ENCODE measurements around the gene CGNL1. TPM values are rescaled to one million over a fixed set of nuclear protein-coding genes. Genes with fewer than 3 reads are reported as not detected.
A peak's percentile ranks its signal among the peaks of the same experiment; 100 is the strongest.

Gene CGNL1
- polyA plus RNA-seq, 1 experiment, result 0.06 TPM

- TF ChIP-seq, protein P1, sequence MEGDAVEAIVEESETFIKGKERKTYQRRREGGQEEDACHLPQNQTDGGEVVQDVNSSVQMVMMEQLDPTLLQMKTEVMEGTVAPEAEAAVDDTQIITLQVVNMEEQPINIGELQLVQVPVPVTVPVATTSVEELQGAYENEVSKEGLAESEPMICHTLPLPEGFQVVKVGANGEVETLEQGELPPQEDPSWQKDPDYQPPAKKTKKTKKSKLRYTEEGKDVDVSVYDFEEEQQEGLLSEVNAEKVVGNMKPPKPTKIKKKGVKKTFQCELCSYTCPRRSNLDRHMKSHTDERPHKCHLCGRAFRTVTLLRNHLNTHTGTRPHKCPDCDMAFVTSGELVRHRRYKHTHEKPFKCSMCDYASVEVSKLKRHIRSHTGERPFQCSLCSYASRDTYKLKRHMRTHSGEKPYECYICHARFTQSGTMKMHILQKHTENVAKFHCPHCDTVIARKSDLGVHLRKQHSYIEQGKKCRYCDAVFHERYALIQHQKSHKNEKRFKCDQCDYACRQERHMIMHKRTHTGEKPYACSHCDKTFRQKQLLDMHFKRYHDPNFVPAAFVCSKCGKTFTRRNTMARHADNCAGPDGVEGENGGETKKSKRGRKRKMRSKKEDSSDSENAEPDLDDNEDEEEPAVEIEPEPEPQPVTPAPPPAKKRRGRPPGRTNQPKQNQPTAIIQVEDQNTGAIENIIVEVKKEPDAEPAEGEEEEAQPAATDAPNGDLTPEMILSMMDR (IDR thresholded peaks at IDR 0.05; ENCODE audit: insufficient read depth, low read depth, low read length), result no peak
- ChIA-PET POLR2A (interaction anchor here (0.6 kb wide), 1 partner anchor 237 kb away, joined by 3 read pairs; no protein-coding TSS in a partner anchor), CTCF (interaction anchor here (1.0 to 3.5 kb wide), 4 partner anchors 11 to 495 kb away, joined by 3 to 22 read pairs (median 4); no protein-coding TSS in a partner anchor)
- Histone ChIP-seq H3K27me3 (ENCODE audit: control insufficient read depth, insufficient read depth, low read length) (no peaks in the 10 kb centered on the region), H3K4me3 (ENCODE audit: low read depth, low read length) (no peak overlapping the region), H3K36me3 (ENCODE audit: control insufficient read depth, insufficient read depth, low read length) (no peaks in the 10 kb centered on the region)
- DNase-seq (ENCODE audit: low read depth), result no peak
Observed at GRCh38 chr15:57571725-57572124, 195.4 kb downstream of the CGNL1 start.

DNA sequence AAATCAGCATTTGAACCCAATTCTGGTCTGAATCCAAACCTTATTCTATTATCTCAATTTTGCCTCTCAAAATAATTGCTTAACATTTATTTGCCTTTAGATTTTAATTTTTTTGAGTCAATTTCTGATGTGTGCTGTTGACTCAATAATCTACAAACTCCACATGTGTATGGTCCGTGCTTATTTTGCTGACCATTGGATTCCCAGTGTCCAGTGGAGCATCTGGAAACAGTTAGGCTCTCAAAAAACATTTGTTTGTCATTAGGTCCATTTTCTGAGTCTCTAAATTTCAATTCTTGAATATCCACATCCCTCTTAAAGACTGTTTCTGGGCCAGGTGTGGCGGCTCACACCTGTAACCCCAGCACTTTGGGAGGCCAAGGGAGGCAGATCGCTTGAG is 196.2 kb downstream of the CGNL1 start:
- Histone ChIP-seq H3K4me3 (ENCODE audit: low read depth, low read length) (no peak overlapping the region), H3K36me3 (ENCODE audit: control insufficient read depth, insufficient read depth, low read length) (no peaks in the 10 kb centered on the region), H3K27me3 (ENCODE audit: control insufficient read depth, insufficient read depth, low read length) (no peaks in the 10 kb centered on the region; the same call in 1 of the 2 replicates)
- DNase-seq (ENCODE audit: low read depth), result peak; percentile 73
- POLR2A ChIA-PET, result no interaction called here
- CTCF ChIA-PET, result interaction anchor here (1.0 to 3.5 kb wide), 4 partner anchors 12 to 494 kb away, joined by 3 to 22 read pairs (median 4); no protein-coding TSS in a partner anchor
- TF ChIP-seq, protein P1 (IDR thresholded peaks at IDR 0.05; ENCODE audit: insufficient read depth, low read depth, low read length), result no peak

- Histone ChIP-seq H3K36me3 (ENCODE audit: control insufficient read depth, insufficient read depth, low read length) (no peaks in the 10 kb centered on the region), H3K4me3 (ENCODE audit: low read depth, low read length) (no peak overlapping the region), H3K27me3 (ENCODE audit: control insufficient read depth, insufficient read depth, low read length) (no peaks in the 10 kb centered on the region; the same call in none of the 2 replicates)
- TF ChIP-seq, protein P1 (IDR thresholded peaks at IDR 0.05; ENCODE audit: insufficient read depth, low read depth, low read length), result no peak
- DNase-seq (ENCODE audit: low read depth), result no peak
- ChIA-PET POLR2A (no interaction called here), CTCF (interaction anchor here (1.0 to 3.5 kb wide), 2 partner anchors 13 to 498 kb away, joined by 3 to 22 read pairs; no protein-coding TSS in a partner anchor)
Observed at GRCh38 chr15:57573151-57573550, 196.8 kb downstream of the CGNL1 start.

DNA sequence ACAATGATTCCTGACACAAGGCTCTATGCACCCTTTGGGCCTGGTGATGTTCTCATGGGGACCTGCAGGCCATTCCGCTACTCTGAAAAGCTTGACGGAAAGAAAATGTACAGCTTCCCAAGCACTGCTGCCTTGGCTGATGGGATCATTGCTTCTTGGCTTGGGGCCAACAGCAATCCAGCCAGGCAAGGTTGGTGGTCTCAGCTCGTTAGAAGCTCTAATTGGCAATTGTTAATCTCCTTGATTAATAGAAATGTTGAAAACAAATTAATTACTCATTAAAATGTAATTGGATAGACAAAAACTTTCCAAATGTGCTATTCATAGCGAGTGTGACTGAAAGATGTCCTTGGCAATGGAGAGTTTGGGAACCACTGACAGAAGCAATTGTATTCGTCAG is 199.1 kb downstream of the CGNL1 start:
- CTCF ChIA-PET, result interaction anchor here (2.5 kb wide), 1 partner anchor 15 kb away, joined by 16 read pairs; no protein-coding TSS in a partner anchor

DNA sequence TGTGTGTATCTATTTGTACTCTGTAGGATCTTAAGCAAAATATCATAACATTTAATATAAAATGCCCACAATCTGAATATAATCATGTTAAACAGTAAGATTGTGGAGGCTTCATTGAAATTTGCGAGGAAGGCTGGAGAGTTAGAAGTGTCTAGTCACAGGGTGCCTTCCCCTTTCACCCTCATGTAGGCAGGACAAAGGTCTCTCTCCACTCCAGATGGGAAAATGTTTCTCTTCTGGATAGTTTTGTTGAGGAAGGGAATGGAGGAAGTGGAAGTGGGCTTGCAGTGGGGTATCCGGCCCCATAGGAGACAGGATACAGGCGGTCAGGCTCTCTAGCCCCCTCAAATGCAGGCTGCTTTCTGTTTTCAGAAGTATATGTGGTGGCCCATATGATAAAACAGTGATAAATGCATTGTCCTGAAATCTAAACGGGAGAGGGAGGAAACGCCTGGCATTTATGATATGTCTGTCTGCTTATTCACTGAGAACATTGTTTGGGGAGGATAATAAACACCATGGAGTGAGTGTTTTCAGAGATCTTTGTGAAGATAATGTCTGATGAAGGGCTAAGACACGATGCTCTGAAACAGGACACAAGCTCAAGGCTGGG is 202.1 kb downstream of the CGNL1 start:
- ChIA-PET POLR2A (no interaction called here), CTCF (no interaction called here)
- peaks cover 13% of the 10 kb centered on the region for H3K27me3 ChIP-seq (ENCODE audit: control insufficient read depth, insufficient read depth, low read length)
- no peak for DNase-seq (ENCODE audit: low read depth)
- H3K4me3 ChIP-seq (ENCODE audit: low read depth, low read length), result no peak overlapping the region
- TF ChIP-seq, protein P1 (IDR thresholded peaks at IDR 0.05; ENCODE audit: insufficient read depth, low read depth, low read length), result no peak
- H3K36me3 ChIP-seq (ENCODE audit: control insufficient read depth, insufficient read depth, low read length), result no peaks in the 10 kb centered on the region

More for the DNA sequence above, 199.1 kb downstream of the CGNL1 start:
- Histone ChIP-seq H3K36me3 (ENCODE audit: control insufficient read depth, insufficient read depth, low read length) (no peaks in the 10 kb centered on the region), H3K27me3 (ENCODE audit: control insufficient read depth, insufficient read depth, low read length) (peaks cover 8% of the 10 kb centered on the region), H3K4me3 (ENCODE audit: low read depth, low read length) (no peak overlapping the region)
- TF ChIP-seq, protein P1 (IDR thresholded peaks at IDR 0.05; ENCODE audit: insufficient read depth, low read depth, low read length), result no peak
- no peak for DNase-seq (ENCODE audit: low read depth)
- POLR2A ChIA-PET, result no interaction called here

Measured in BJ (cell line).